GM12891 (cell line): Measurements from ENCODE around the gene NECTIN1.

ENCODE experiments used
- POLR2A ChIP-seq: IDR thresholded peaks from 2 replicates; pipeline ENCODE4 v1.6.1; 2011; ENCODE audit warnings: low read depth, low read length, control low read depth
- SPI1 ChIP-seq: IDR thresholded peaks from 2 replicates; pipeline ENCODE4 v1.6.1; 2011; ENCODE audit warnings: low read depth, low read length, control low read depth

DNA sequence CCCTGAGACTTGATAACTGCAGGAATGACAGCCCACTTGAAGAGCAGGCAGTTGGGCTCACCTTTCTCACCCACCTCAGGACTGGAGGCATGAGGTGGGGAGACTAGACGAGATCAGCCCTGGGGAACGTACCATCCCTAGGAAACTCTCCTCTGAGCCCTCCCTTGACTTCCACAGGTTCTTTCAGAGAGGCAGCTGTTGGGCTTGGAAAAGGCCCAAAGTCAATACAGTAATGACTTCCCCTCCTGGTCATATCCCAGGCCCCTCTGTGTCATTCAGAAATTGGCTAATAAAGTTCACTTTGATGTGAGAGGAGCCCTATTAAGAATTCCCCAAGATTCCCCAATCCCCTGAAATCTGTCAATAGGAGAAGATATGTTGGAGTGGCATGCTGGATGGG is 5.8 kb upstream of the NECTIN1 start:
- TF ChIP-seq SPI1 (no peak), POLR2A (no peak)
